Stimulated activated CD4-positive, alpha-beta T cell treated with anti-CD3 and anti-CD28 coated beads, Interleukin-2, amount 100 ng/mL, for 24 hours (primary cell): Measurements from ENCODE around the gene SMCO2.
A peak's percentile ranks its signal among the peaks of the same experiment; 100 is the strongest.

Experiments used
- DNase-seq, 2 donors: peaks; one replicate each; pipeline ENCODE4 v3.0.0-alpha.2; 2020

Gene SMCO2

GRCh38 chr12:27455589-27455988, 9.1 kb downstream of the SMCO2 start:
- no peak for DNase-seq

- no peak for DNase-seq
Observed at GRCh38 chr12:27456618-27457017, 10.1 kb downstream of the SMCO2 start.

- peak; percentile 33 to 41 for DNase-seq
Observed at GRCh38 chr12:27460471-27460978, 14.0 kb downstream of the SMCO2 start.

DNA sequence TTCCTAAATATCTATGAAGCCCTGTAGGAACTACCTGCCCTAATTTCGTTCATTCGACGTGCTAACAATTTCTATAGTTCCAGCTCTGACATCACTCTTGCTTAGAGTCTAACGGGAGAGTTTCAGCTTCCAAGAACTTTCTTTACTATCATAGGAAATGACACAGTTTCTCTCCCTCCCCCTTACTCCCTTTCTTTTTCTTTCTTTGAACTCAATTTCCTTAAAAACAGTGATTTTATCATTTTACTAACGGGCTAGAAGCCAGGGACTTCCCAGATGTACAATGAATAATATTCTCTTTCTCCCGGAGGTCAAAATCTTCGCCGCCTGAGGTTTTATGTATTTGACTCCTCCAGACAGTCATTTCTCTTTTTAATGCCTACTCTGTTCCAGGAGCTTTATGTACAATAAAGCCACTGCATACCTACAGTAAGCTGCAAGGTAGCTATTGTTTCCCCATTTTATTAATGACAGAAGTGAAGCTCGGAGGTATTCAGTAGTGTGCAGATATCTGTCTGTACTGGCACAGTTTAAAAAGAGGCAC, 15.7 kb downstream of the SMCO2 start:
- DNase-seq: peak in 1 of 2 donors; percentile 10

- DNase-seq: no peak
Observed at GRCh38 chr12:27462851-27463250, 16.3 kb downstream of the SMCO2 start.

DNA sequence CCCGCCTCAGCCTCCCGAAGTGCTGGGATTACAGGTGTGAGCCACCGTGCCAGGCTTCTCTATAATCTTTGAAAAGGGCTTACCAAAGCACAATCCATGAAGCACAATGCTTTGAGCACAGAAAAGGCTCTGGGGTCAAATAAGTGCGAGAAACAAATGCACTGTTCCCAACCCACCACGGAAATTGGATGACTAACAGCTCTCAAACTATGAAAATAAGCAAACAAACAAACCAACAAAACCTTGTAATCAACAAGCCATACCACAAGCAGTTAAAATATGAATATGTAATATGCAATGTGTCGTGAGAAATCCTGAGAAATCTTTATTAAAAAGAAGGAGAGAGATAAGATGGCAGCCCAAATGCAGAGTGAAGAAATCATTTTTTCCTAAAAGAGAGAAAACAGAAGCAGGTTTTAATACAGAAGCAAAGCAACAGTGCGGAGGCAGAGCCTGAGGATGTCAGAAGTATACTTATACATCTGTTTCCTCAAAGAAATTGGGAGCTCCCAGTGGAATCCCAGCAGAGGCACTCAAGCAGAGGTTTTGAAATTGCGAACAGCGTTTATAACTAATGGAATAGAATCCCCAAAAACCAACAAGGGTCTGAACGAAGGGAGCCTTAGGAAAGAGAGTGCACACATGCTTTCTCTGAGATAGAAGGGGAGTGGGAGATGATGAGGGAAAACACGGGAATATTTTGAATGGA, 17.1 kb downstream of the SMCO2 start:
- DNase-seq: no peak

- DNase-seq: peak in 1 of 2 donors; percentile 37
Observed at GRCh38 chr12:27464220-27464554, 17.7 kb downstream of the SMCO2 start.

DNA sequence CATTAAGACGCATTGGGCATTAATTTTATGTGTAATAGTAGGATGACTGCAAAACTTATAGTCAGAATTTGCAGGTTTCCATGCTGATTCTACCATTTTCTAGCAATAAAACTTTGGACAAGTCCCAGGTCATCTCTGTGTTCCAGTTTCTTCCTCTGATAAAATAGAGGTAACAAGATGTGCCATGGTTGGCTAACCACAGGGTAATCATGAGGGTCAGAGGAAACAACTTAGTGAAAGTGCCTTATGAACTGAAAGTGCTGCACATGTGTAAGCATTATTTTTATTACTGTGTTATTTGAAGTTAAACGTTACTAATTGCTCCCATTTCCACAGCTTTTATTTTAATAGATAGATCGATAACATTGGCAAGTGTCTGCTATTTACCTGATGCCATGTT, 21.1 kb downstream of the SMCO2 start:
- no peak for DNase-seq

- DNase-seq: no peak
Observed at GRCh38 chr12:27468241-27468640, 21.7 kb downstream of the SMCO2 start.

DNA sequence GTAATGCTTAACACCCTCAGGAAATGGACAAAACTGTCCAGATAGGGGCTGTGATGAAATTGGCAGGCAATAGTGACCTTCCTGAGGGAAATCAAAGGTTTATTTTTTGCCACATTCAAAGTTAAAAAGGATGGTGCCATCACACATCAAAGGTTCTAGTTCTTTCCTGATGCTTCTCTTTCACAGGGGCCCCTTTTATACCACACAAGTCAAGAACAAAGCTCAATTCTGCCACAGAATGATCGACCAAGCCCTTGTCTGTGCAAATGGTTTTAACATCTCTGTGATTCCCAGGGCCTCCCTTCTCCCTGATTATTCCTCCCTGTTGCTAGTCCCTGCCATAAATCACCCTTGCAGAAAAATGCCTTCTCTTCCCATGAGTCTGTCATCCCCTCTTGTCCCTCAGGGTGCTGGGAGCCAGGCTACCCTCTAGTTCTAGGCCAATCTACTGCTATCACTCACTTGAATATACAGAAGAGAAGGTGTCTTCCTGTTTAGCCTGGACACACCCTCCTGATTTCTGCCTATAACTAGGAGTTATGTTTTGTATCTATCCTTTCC, 22.7 kb downstream of the SMCO2 start:
- DNase-seq: no peak

DNA sequence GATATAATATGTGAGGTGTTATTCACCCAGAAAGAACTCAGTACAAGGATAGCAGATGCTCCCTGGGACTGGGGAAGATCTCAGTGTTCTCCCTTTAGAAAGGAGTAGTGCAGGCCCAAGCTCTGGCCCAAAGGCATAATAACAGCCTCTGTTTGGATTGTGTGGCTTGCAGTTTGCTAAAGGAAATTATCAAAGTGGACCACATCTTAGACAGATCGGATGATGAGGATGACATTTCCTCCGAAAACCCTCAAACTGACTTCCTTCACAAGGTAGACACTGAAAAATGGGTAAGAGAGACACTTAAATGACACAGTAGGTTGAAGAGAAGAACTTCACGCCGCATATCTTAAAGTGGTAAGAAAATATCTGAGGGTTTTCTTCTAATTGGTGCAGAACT, 26.1 kb downstream of the SMCO2 start:
- DNase-seq: no peak

DNA sequence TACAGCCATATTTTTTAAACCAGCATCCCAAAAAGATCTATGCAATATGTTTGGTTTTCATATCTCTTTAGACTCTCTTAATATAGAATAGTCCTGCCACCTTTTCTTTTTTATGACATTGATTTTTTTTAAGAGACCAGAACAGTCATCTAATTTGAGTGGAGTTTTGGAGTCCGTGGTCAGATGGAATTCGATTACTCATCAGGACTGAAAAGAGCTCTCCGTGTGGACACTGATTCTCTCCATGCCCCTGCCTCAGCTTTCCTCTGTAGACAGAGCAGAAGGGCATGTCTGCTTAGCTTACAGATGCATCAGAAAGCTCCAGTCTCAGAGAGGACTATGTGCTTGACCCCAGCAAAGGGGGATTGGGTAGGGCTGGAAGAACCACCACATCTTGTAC, 27.8 kb downstream of the SMCO2 start:
- DNase-seq: no peak

DNA sequence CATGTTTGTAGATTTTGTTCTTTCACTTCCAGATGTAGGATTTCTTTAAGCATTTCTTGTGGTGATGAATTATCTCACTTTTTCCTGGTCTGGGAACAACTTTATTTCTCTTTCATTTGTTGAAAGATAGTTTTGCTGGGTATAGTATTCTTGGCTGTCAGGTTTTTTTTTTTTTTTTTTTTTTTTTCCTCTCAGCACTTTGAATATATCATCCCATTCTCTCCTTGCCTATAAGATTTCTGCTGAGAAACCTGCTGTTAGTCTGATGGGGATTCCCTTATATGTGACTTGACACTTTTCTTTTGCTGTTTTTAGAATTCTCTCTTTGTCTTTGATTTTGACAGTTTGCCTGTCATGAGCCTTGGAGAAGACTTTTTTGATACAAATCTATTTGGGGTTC, 30.5 kb downstream of the SMCO2 start:
- DNase-seq: no peak

DNA sequence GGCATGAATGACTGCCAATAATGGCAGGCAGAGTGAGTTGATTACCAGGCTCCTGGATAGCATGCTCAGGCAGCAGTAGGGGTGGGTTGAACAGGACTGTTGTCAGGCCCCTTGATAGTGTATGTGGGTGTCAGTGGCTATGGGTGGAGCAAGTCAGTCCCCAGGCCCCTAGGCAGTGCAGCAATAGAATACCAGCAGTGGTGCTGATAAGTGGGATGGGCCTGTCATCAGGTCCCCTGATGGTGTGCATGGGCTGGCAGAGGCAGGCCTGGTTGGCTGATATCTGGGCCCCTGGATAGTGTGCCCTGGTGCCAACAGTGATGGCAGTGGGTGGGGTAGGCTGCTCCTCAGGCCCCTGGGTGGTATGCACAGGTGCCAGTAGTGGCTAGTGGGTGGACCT, 32.4 kb downstream of the SMCO2 start:
- DNase-seq: no peak

DNA sequence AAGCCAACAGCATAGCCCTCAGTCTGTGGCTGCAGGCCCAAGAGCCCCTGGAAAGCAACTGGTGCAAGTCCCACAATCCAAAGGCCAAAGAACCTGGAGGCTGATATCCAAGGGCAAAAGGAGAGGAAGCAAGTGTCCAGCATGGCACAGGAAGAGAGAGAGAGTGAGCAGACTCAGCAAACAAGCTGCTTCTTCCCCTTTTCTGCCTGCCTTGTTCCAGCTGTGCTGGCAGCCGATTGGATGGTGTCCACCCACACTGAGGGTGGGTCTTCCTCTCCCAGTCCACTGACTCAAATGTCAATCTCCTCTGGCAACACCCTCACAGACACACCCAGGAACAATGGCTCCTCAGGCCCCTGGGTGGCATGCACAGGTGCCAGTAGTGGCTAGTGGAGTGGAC, 33.5 kb downstream of the SMCO2 start:
- DNase-seq: no peak

DNA sequence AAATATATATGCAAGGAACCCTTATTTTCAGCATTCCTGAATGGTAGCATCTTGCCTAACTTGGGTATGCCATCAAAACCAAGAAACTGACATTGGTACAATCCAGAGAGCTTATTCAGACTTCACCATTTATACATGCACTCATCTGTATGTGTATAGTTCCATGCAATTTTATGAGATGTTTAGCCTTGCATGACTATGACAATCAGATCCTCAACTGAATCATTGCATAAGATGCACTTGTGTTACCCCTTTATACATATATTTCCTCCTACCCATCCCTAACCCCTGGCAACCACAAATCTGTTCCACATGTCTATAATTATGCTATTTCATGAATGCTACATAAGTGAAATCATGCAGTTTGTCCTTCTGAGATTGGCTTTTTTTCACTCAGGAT, 40.4 kb downstream of the SMCO2 start:
- no peak for DNase-seq

GRCh38 chr12:27488479-27488878, 41.9 kb downstream of the SMCO2 start:
- no peak for DNase-seq

- DNase-seq: no peak
Observed at GRCh38 chr12:27491226-27491625, 44.7 kb downstream of the SMCO2 start.

DNA sequence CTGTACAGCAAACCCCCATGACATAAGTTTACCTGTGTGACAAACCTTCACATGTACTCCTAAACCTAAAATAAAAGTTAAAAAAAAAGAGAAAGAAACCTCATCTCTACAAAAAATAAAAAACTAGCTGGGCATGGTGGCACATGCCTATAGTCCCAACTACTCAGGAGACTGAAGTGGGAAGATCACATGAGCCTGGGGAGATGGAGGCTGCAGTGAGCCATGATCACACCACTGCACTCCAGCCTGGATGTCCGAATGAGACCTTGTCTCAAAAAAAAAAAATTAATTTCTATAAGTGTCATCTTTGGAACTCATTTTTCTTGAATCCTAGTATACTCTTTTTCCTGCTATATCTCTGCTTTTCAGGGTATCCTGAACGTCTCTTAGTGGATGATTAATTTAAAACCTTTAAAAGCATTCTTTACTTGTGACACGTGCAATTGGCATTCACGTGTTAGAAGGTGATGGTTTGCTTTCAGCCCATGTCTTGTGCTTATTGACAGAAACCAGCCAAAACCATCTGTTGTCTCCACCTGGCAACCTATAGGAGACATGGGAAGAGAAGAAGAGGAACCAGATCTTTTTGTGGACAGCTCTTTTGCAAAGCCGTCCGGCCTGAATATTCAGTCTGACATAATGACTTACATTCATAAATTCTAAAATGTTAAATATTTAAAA, 46.9 kb downstream of the SMCO2 start:
- no peak for DNase-seq

DNA sequence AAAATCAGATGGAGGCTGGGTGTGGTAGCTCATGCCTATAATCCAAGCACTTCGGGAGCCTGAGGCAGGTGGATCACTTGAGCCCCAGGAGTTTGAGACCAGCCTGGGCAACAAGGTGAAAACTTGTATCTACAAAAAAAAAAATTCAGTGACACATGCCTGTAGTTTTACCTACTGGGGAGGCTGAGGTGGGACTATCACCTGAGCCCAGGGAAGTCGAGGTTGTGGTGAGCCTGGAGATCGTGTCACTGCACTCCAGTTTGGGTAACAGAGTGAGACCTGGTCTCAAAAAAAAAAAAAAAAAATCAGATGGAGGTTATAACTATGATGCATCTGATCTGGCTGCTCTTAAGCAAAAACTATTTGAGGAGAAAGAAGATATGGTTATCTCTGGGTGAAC, 50.9 kb downstream of the SMCO2 start:
- DNase-seq: no peak

- DNase-seq: no peak
Observed at GRCh38 chr12:27498149-27498548, 51.6 kb downstream of the SMCO2 start.

- no peak for DNase-seq
Observed at GRCh38 chr12:27498761-27499160, 52.2 kb downstream of the SMCO2 start.

DNA sequence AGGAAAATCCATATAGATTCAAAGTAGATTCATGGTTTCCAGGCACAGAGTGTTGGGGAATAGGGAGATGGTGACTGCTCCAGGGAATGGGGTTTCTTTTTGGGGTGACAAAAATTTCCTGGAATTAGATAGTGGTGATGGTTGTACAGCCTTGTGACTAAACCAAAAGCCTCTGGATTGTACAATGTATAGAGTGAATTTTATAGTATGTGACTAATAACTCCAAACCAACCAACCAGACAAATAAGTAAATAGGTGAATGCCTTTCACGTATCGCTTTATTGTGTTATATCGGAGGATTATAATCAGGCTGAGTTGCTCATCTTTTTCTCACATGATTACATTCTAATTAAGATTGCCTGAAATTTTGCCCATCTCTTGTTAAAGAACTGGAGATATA, 52.8 kb downstream of the SMCO2 start:
- DNase-seq: no peak

DNA sequence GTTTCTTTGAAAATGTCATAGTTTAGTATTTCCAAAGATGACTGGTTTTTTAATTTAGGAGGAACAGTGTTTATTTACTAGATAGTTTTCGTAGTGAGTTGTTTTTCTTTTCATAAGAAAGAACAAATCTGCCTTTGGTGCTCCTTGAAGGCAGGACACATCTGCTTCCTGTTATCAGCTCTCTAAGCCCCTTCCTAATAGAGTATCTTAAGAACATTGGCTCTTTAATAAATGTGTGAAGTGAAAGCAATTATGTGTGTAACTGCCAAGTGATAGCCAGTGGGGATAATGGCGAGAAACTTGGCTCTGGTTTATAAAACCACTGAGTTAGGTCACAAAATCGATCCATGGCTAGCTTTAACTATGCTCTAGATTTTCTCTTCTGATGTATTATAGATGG, 54.0 kb downstream of the SMCO2 start:
- no peak for DNase-seq
